Measurements from ENCODE around the gene RIMS1.

DNA sequence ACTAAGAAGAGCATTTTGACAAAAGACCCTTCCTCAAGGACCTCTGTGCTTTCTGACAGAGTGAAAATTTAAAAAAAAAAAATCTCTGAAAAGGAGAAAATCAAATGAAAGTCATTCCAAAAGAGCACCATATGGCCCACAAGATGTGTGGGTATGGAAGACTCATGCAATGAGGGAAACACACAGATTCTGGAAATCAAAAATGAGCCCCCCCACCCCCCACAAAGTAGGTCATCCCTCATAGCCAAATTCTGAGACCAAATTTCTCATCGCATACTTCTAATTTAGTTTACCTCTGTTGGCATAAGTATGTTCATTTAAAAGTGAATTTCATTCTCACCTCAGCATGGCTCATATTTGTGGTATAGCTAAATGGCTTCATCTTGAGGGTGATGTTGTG is 554.3 kb downstream of the RIMS1 start:
- TF ChIP-seq, protein P1, sequence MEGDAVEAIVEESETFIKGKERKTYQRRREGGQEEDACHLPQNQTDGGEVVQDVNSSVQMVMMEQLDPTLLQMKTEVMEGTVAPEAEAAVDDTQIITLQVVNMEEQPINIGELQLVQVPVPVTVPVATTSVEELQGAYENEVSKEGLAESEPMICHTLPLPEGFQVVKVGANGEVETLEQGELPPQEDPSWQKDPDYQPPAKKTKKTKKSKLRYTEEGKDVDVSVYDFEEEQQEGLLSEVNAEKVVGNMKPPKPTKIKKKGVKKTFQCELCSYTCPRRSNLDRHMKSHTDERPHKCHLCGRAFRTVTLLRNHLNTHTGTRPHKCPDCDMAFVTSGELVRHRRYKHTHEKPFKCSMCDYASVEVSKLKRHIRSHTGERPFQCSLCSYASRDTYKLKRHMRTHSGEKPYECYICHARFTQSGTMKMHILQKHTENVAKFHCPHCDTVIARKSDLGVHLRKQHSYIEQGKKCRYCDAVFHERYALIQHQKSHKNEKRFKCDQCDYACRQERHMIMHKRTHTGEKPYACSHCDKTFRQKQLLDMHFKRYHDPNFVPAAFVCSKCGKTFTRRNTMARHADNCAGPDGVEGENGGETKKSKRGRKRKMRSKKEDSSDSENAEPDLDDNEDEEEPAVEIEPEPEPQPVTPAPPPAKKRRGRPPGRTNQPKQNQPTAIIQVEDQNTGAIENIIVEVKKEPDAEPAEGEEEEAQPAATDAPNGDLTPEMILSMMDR (IDR thresholded peaks at IDR 0.05; ENCODE audit: insufficient read depth, low read length, poor library complexity, severe bottlenecking), result no peak
- no peak for TF ChIP-seq EZH2phosphoT487 (conservative IDR thresholded peaks at IDR 0.05; ENCODE audit: low read length)

All from SU-DHL-6 (cell line).